GM12878 (cell line): ENCODE results near the gene REG1B. TPM values are rescaled to one million over a fixed set of nuclear protein-coding genes. Genes with fewer than 3 reads are reported as not detected.

Experiments
- ATAC-seq: fragments of 200-7000 bp; cut with Tn5 transposase; 3 replicates; pipeline ENCODE4 v1.9.1; 2020; ENCODE audit warnings: mild to moderate bottlenecking, moderate library complexity
- BruUV-seq: library from RNA; stranded (reverse); fragments of 400-500 nt; replicated peaks from 2 replicates; lab custom pipeline; 2021; lab: Mats Ljungman, UMichigan
- CTCF ChIA-PET: fragments of 300-600 bp; sonication (Branson Sonifier 250); formaldehyde crosslinking; extraction: SDS; loops from one replicate; lab custom pipeline; 2021; ENCODE audit warnings: inconsistent platforms; lab: Yijun Ruan, JAX
- POLR2A ChIA-PET: fragments of 350-600 bp; formaldehyde crosslinking; extraction: SDS; loops from one replicate; lab custom pipeline; 2021; ENCODE audit warnings: inconsistent platforms; lab: Charles Lee
- RAD21 ChIA-PET: fragments of 300-600 bp; sonication (Branson Sonifier 250); formaldehyde crosslinking; loops from one replicate; lab custom pipeline; 2023; ENCODE audit warnings: antibody characterized with exemption; ENCODE audit not compliant: unreplicated experiment; lab: Charles Lee
- SMC1A ChIA-PET: fragments of 300-600 bp; sonication (Branson Sonifier 250); formaldehyde crosslinking; loops from one replicate; lab custom pipeline; 2023; ENCODE audit not compliant: unreplicated experiment, uncharacterized antibody; lab: Charles Lee
- DNase-seq: peaks from one replicate; pipeline ENCODE4 v3.0.0-alpha.2; 2011; ENCODE audit warnings: low read depth, low spot score
- FAIRE-seq: peaks from 3 replicates; lab custom pipeline; 2011; peaks lifted over from hg19 to GRCh38; lab: Jason Lieb, UNC
- H2AFZ ChIP-seq: 2 replicates; pipeline ENCODE4 v1.6.0; 2011; ENCODE audit warnings: low read depth, low read length, control low read depth; ENCODE audit not compliant: control insufficient read depth
- H3K27ac ChIP-seq: 2 replicates; pipeline ENCODE4 v1.5.1; 2011; ENCODE audit warnings: control low read depth; ENCODE audit not compliant: control insufficient read depth, insufficient read depth
- H3K27me3 ChIP-seq, 2 experiments: replicated peaks in 1 of 2; 2 replicates each; pipeline versions ENCODE4 v1.6.0 to v1.6.1; 2011; ENCODE audit warnings: low read length in 1 of 2; ENCODE audit not compliant: control insufficient read depth in 2 of 2, insufficient read depth in 2 of 2
- H3K36me3 ChIP-seq, 2 experiments: 2 replicates each; pipeline ENCODE4 v1.5.1; 2011; ENCODE audit warnings: low read length in 1 of 2; ENCODE audit not compliant: control insufficient read depth in 2 of 2, insufficient read depth in 2 of 2
- H3K4me1 ChIP-seq: 2 replicates; pipeline ENCODE4 v1.6.1; 2011; ENCODE audit warnings: mild to moderate bottlenecking, low read length, moderate library complexity, mixed read lengths; ENCODE audit not compliant: control insufficient read depth, insufficient read depth
- H3K4me2 ChIP-seq: 2 replicates; pipeline ENCODE4 v1.6.0; 2011; ENCODE audit warnings: control low read depth; ENCODE audit not compliant: control insufficient read depth, insufficient read depth
- H3K4me3 ChIP-seq: fragments of 200-600 bp; sonication (generic); 2 replicates; pipeline ENCODE4 v1.5.1; 2016
- H3K79me2 ChIP-seq: 2 replicates; pipeline ENCODE4 v1.6.0; 2011; ENCODE audit warnings: low read length; ENCODE audit not compliant: control insufficient read depth, insufficient read depth
- H3K9ac ChIP-seq: 2 replicates; pipeline ENCODE4 v1.8.0; 2011; ENCODE audit warnings: low read length, control low read depth, mixed read lengths; ENCODE audit not compliant: control insufficient read depth, insufficient read depth
- H3K9me3 ChIP-seq: replicated peaks from 3 replicates; pipeline ENCODE4 v1.5.1; 2011; ENCODE audit warnings: mild to moderate bottlenecking, low read length; ENCODE audit not compliant: control insufficient read depth, insufficient read depth
- H4K20me1 ChIP-seq: 2 replicates; pipeline ENCODE4 v1.6.0; 2011; ENCODE audit not compliant: control insufficient read depth, insufficient read depth
- CEBPB ChIP-seq, 2 experiments: fragments of 150-350 bp in 1 of 2; IDR thresholded peaks; 2 replicates each; pipeline ENCODE4 v1.6.1; 2012 to 2014; ENCODE audit warnings: low read depth in 2 of 2, low read length in 2 of 2, borderline replicate concordance in 1 of 2, inconsistent platforms in 1 of 2
- CHD2 ChIP-seq: IDR thresholded peaks from 2 replicates; pipeline ENCODE4 v1.6.1; 2011; ENCODE audit warnings: low read depth, low read length, improper control_type of control experiment, borderline replicate concordance
- HSF1 ChIP-seq: fragments of 150-350 bp; IDR thresholded peaks from 2 replicates; pipeline ENCODE4 v1.6.1; 2014; ENCODE audit warnings: mild to moderate bottlenecking, low read depth, low read length
- IKZF1 ChIP-seq: fragments of 450-650 bp; conservative IDR thresholded peaks from 2 replicates; pipeline ENCODE4 v1.6.1; 2017; ENCODE audit warnings: antibody characterized with exemption, mild to moderate bottlenecking
- IRF3 ChIP-seq: fragments of 450-650 bp; IDR thresholded peaks from 2 replicates; pipeline ENCODE4 v1.6.1; 2014; ENCODE audit warnings: mild to moderate bottlenecking
- LARP7 ChIP-seq: fragments of 450-650 bp; IDR thresholded peaks from 2 replicates; pipeline ENCODE4 v1.6.1; 2017; ENCODE audit warnings: mild to moderate bottlenecking
- MTA3 ChIP-seq: IDR thresholded peaks from 2 replicates; pipeline ENCODE4 v1.6.1; 2012; ENCODE audit warnings: low read length, inconsistent platforms, borderline replicate concordance
- NFIC ChIP-seq: IDR thresholded peaks from 2 replicates; pipeline ENCODE4 v1.6.1; 2012; ENCODE audit warnings: low read depth, mild to moderate bottlenecking, inconsistent platforms, low read length, moderate library complexity
- TCF7 ChIP-seq: IDR thresholded peaks from 2 replicates; pipeline ENCODE4 v1.6.1; 2014; ENCODE audit warnings: antibody characterized with exemption, borderline replicate concordance
- USF1 ChIP-seq: IDR thresholded peaks from 2 replicates; pipeline ENCODE4 v1.6.1; 2011; ENCODE audit warnings: borderline replicate concordance, low read depth, mild to moderate bottlenecking, moderate library complexity, mixed read lengths, low read length; ENCODE audit not compliant: insufficient read depth; ENCODE audit errors: extremely low read length
- ZNF217 ChIP-seq: fragments of 450-650 bp; IDR thresholded peaks from 2 replicates; pipeline ENCODE4 v1.6.1; 2017; ENCODE audit warnings: antibody characterized with exemption, mild to moderate bottlenecking
- ZNF592 ChIP-seq: fragments of 450-650 bp; IDR thresholded peaks from 2 replicates; pipeline ENCODE4 v1.6.1; 2017; ENCODE audit warnings: mild to moderate bottlenecking, moderate library complexity
- WGBS: methylation state at CpG from one replicate; pipeline ENCODE4 v1.1.6; 2016; ENCODE audit warnings: low lambda C conversion rate; ENCODE audit not compliant: insufficient replicate concordance, insufficient coverage; ENCODE audit errors: missing lambda C conversion rate; 5-methylcytosine and 5-hydroxymethylcytosine counted together
- in situ Hi-C: fragments of 300-500 bp; cut with MboI; formaldehyde crosslinking; loops from 9 replicates; pipeline ENCODE4 v1.14.3; 2018; ENCODE audit warnings: mixed read lengths
- intact Hi-C: fragments of 100-400 bp; cut with micrococcal nuclease; formaldehyde crosslinking; loops from one replicate; pipeline ENCODE4 v1.14.2; 2022; ENCODE audit not compliant: unreplicated experiment
- polyA plus RNA-seq, 11 experiments: library from polyadenylated mRNA; depleted of rRNA in 4 of 11; unstranded in 6 of 11; stranded (reverse) in 5 of 11; fragments of >200 nt; fragmentation: Nextera tagmentation in 4 of 11; fragmentation: Illumina TruSeq in 1 of 11; extraction: Ambion mirVana in 4 of 11; extraction: Trizol in 1 of 11; gene quantifications; 1 replicate in 1 of 11; 2 replicates in 10 of 11; pipeline versions ENCODE4 v1.2.1 to v1.2.3, GENCODE V29; 2011 to 2016; ENCODE audit warnings: inconsistent platforms in 2 of 11, missing spikeins in 2 of 11, low read depth in 1 of 11
- total RNA-seq, 4 experiments: library from RNA; depleted of rRNA in 3 of 4; stranded (reverse); fragments of >200 nt in 3 of 4; fragmentation: Illumina TruSeq in 1 of 4; extraction: Trizol in 1 of 4; gene quantifications; 2 replicates each; pipeline versions ENCODE4 v1.2.1 to v1.2.3, GENCODE V29; 2013 to 2021
- TF ChIP-seq, protein P1 (sequence below), 3 experiments: IDR thresholded peaks in 2 of 3; conservative IDR thresholded peaks in 1 of 3; 2 replicates each; pipeline ENCODE4 v1.5.1; 2011; ENCODE audit warnings: low read depth in 3 of 3, low read length in 3 of 3, mild to moderate bottlenecking in 3 of 3, control low read depth in 2 of 3, moderate library complexity in 2 of 3, inconsistent platforms in 1 of 3, mixed read lengths in 1 of 3; ENCODE audit not compliant: control insufficient read depth in 2 of 3, insufficient read depth in 1 of 3; ENCODE audit errors: extremely low read depth in 1 of 3

Gene REG1B
- total and polyA plus RNA-seq, 10 of the 15 experiments (the other 5 are each of a cell fraction or from before 2014, with no cell fraction given), result 2.7 TPM; not detected in 9

GRCh38 chr2:79097843-79098242 lies 10.1 kb upstream of the REG1B start:
- H3K4me3 ChIP-seq, result no peak overlapping the region
- 41% methylated on average over 6 of the region's 6 CpGs for WGBS
- no peaks in the 10 kb centered on the region for H3K27me3 ChIP-seq
- ChIA-PET RAD21 (no interaction called here), CTCF (no interaction called here), POLR2A (no interaction called here), SMC1A (no interaction called here)
- H3K9me3 ChIP-seq, result no peaks in the 10 kb centered on the region
- ATAC-seq (no peak), FAIRE-seq (no peak), DNase-seq (no peak)
- H4K20me1 ChIP-seq, result no peaks in the 10 kb centered on the region
- H3K4me2 ChIP-seq, result no peak overlapping the region
- in situ Hi-C loops (no loop called here), intact Hi-C loops (no loop called here)
- H2AFZ ChIP-seq, result no peak overlapping the region
- no peaks in the 10 kb centered on the region for H3K79me2 ChIP-seq
- no peak overlapping the region for H3K27ac ChIP-seq
- no peaks in the 10 kb centered on the region for H3K36me3 ChIP-seq
- no peak overlapping the region for H3K9ac ChIP-seq
- BruUV-seq, result no TSS peak
- no peaks in the 10 kb centered on the region for H3K4me1 ChIP-seq
- TF ChIP-seq HSF1 (no peak), USF1 (no peak), TCF7 (no peak), IRF3 (no peak), IKZF1 (no peak), LARP7 (no peak), CEBPB (IDR thresholded peaks at IDR 0.05; ENCODE audit: borderline replicate concordance in 1 of 2, low read depth in 2 of 2, low read length in 2 of 2) (no peak), CHD2 (no peak), MTA3 (no peak), ZNF217 (no peak), NFIC (no peak), ZNF592 (no peak)
- TF ChIP-seq, protein P1, sequence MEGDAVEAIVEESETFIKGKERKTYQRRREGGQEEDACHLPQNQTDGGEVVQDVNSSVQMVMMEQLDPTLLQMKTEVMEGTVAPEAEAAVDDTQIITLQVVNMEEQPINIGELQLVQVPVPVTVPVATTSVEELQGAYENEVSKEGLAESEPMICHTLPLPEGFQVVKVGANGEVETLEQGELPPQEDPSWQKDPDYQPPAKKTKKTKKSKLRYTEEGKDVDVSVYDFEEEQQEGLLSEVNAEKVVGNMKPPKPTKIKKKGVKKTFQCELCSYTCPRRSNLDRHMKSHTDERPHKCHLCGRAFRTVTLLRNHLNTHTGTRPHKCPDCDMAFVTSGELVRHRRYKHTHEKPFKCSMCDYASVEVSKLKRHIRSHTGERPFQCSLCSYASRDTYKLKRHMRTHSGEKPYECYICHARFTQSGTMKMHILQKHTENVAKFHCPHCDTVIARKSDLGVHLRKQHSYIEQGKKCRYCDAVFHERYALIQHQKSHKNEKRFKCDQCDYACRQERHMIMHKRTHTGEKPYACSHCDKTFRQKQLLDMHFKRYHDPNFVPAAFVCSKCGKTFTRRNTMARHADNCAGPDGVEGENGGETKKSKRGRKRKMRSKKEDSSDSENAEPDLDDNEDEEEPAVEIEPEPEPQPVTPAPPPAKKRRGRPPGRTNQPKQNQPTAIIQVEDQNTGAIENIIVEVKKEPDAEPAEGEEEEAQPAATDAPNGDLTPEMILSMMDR (IDR thresholded peaks at IDR 0.05 in 2 of 3, conservative IDR thresholded peaks at IDR 0.05 in 1 of 3; ENCODE audit: control insufficient read depth in 2 of 3, extremely low read depth in 1 of 3, insufficient read depth in 1 of 3, low read depth in 3 of 3, low read length in 3 of 3), result no peak
